Gastroesophageal sphincter (tissue), 3 donors: ENCODE measurements around the gene ZBTB20.

Source experiments
- EP300 ChIP-seq: sonication (generic); formaldehyde crosslinking; IDR thresholded peaks from one replicate; pipeline ENCODE4 v1.6.1; 2017; ENCODE audit warnings: antibody characterized with exemption, mild to moderate bottlenecking
- POLR2A ChIP-seq, 2 donors: fragments of 450-650 bp; IDR thresholded peaks; one replicate each; pipeline ENCODE4 v1.6.1; 2017; ENCODE audit warnings: antibody characterized with exemption in 2 of 2, mild to moderate bottlenecking in 2 of 2, moderate library complexity in 1 of 2
- TF ChIP-seq, protein P1 (sequence below), 4 experiments: fragments of 200-600 bp in 2 of 4; fragments of 450-650 bp in 2 of 4; sonication (generic) in 1 of 4; IDR thresholded peaks; one replicate each; pipeline ENCODE4 v1.5.1; 2017 to 2019; ENCODE audit warnings: antibody characterized with exemption in 4 of 4, mild to moderate bottlenecking in 2 of 4, moderate library complexity in 2 of 4

DNA sequence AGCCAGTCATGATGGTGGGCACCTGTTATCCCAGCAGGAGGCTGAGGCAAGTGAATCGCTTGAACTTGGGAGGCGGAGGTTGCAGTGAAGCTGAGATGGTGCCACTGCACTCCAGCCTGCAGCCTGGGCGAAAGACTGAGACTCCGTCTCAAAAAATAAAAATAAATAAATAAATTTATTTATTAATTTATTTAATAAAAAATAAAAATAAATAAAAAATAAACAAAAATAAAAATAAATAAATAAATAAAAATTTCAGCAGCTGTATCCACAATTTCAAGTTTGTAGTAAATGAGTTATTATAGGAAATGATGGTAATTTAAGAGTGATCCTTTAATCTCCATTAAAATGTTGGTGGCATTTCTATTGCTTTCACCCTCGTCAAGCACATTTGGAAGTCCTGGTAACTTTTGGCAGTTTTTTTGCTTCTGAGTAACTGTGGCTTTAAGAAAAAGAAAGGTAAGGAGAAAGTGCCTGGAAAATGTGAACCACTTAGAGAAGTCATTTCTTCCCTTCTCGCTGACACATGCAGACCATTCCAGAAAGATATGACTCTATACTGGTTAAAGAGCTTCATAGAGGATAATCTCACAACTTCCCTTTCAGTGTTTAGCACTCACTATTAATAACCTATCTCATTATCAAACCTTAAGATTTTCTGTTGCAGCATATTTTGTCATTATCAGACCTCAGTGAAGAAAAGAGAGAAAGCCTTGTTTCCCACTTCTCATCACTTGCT is 556.6 kb downstream of the ZBTB20 start:
- TF ChIP-seq, protein P1, sequence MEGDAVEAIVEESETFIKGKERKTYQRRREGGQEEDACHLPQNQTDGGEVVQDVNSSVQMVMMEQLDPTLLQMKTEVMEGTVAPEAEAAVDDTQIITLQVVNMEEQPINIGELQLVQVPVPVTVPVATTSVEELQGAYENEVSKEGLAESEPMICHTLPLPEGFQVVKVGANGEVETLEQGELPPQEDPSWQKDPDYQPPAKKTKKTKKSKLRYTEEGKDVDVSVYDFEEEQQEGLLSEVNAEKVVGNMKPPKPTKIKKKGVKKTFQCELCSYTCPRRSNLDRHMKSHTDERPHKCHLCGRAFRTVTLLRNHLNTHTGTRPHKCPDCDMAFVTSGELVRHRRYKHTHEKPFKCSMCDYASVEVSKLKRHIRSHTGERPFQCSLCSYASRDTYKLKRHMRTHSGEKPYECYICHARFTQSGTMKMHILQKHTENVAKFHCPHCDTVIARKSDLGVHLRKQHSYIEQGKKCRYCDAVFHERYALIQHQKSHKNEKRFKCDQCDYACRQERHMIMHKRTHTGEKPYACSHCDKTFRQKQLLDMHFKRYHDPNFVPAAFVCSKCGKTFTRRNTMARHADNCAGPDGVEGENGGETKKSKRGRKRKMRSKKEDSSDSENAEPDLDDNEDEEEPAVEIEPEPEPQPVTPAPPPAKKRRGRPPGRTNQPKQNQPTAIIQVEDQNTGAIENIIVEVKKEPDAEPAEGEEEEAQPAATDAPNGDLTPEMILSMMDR (IDR thresholded peaks at IDR 0.05): no peak
- TF ChIP-seq POLR2A (IDR thresholded peaks at IDR 0.05): no peak
- no peak for TF ChIP-seq EP300
